Body of pancreas (tissue), 4 donors: ENCODE data around the gene RABGAP1.

Experiments used
- CTCF ChIP-seq, 7 experiments: fragments of 450-650 bp in 4 of 7; fragments of 200-600 bp in 3 of 7; sonication (generic) in 3 of 7; IDR thresholded peaks; one replicate each; pipeline ENCODE4 v1.5.1; 2016 to 2019; ENCODE audit warnings: antibody characterized with exemption in 7 of 7
- POLR2A ChIP-seq, 3 donors: fragments of 450-650 bp; IDR thresholded peaks; one replicate each; pipeline ENCODE4 v1.6.1; 2016; ENCODE audit warnings: antibody characterized with exemption in 3 of 3, mild to moderate bottlenecking in 2 of 3

GRCh38 chr9:123121457-123121856 lies 180.6 kb downstream of the RABGAP1 start:
- no peak for TF ChIP-seq CTCF (IDR thresholded peaks at IDR 0.05)
- no peak for TF ChIP-seq POLR2A (IDR thresholded peaks at IDR 0.05)
